HG03060 (cell line): ENCODE measurements around the gene ANKDD1B.
"Not testable (repeated sequence)": the region's sequence is repeated elsewhere in the genome, so short reads cannot be mapped to it uniquely, and the experiment has no call there.

Experiments used
- ATAC-seq: cut with Tn5 transposase; IDR thresholded peaks from one replicate; pipeline ENCODE4 v1.9.1; 2021; ENCODE audit warnings: low read depth, moderate number of reproducible peaks; ENCODE audit not compliant: unreplicated experiment

ANKDD1B gene

DNA sequence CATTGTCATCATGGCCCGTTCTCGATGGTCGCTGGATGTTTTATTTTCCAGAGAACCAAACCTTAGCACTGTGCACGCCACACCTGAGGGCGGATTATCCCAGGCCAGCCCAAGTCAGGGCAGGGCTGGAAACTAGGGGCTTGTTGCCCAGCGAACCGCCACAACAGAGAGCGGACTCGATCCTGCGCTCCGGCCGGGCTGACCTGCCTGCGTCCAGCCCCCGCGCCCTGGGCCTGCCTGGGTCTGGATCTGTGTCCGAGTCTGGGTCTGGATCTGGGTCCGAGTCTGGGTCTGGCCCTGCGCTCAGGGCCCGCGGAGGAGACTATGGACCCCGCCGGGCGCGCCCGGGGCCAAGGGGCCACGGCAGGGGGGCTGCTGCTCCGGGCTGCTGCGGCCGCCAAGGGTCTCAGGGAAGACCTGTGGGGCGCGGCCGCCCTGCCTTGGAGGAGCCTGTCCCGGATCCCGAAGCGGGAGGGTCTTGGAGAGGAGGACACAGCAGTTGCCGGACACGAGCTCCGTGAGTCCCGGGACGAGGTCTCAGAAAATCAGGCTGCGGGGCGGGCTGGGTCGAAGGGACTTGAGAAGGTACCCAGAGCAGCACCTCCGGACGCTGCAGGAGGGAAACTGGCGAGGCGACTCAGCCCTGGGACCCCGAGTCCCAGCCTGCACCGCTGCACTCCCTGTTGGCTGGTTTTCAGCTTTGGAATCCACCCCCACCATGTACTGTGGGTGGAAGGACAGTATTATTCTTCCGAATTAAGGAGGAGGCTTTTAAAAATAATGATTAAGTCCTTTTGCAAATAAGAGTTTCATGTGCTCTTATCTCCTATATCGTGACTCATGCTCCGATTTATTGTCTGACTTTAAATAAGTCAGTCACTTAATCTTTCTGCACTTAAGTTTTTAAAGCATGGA is at the start of gene ANKDD1B:
TSS of gene ANKDD1B (plus strand) at position 143 of the 915 bp plus-strand sequence. CDS start at position 325, 182 bp downstream.
- no peak for ATAC-seq

DNA sequence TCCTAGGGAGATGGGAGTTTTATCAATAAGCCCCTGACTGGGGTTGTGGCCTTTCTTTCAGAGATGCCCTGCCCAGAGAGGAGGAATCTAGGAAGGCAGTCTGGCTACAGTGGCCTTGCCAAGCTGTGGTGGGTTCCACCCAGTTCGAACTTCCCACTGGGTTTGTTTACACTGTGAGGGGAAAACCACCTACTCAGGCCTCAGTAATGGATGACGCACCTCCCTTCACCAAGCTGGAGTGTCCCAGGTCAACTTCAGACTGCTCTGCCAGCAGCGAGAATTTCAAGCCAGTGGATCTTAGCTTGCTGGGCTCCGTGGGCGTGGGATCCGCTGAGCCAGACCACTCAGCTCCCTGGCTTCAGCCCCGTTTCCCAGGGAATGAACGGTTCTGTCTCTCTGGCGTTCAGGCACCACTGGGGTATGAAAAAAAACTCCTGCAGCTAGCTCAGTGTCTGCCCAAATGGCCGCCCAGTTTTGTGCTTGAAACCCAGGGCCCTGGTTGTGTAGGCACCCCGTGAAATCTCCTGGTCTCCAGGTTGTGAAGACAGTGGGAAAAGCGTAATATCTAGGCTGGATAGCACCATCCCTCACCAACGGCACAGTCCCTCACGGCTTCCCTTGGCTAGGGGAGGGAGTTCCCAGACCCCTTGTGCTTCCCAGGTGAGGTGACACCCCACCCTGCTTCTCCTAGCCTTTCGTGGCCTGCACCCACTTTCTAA is 45.1 kb upstream of the ANKDD1B start:
- not testable (repeated sequence) for ATAC-seq

DNA sequence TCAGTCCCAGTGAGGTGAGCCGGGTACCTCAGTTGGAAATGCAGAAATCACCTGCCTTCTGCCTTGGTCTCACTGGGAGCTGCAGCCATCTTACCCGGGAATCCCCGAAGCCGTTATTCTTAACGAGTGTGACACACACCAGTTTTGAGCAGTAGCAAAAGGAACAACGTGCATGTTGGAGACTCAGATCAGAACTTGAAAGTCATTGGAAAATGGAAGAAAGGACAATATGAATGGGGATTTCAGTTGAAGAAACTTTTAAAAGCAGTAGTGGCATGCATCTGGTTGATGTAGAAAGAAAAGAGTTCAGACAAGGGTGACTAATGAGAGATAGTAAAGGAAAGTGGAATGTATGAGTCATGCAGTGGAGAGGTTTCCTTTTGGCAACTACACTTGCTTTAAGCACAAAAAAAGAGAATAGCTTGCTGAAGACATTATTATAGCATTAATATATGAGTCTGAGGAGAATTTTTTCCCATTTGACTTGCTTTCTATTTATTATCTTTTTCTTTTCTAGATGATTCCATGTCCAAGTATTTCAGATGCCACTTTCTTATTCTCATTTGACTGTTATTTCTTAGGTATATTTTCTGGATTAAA is 44.4 kb upstream of the ANKDD1B start:
- peak; percentile 85 for ATAC-seq

DNA sequence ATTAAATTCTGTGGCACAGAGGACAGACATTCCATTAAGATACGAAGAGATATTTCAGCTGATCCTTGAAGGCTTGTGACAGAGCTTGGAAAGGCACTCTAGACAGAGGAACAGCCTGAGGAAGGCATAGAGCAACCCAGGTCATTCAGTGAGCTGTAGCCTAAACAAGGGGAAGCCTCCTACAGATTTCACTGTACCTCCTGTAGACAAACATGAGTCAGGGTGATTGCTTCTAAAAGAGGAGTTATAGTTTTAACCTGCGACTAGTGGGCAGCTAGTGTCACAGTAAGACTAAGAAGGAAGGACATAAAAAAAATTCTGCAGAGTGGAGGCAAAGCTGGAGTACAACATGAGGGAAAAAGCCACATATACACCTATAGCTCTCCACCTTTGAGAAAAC is 43.5 kb upstream of the ANKDD1B start:
- ATAC-seq, result no peak

DNA sequence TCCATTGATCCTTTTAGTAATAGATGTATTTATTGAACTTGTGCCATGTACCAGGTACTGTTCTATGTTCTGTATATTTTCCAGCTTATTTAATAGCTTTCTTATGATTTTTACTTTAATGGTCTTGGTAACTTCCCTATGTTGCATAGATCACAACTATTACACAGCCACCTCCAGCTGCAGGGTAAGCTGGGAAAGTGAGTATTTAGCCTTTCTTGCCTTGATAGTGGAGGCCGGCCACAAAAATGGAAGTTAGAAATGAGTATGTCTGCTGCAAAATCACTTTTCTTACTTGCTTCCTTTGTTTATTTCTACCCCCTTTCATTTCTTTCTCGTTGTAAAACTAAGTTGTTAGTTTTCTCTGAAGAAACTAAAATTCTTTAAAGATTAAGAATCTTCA is 43.1 kb upstream of the ANKDD1B start:
- no peak for ATAC-seq

DNA sequence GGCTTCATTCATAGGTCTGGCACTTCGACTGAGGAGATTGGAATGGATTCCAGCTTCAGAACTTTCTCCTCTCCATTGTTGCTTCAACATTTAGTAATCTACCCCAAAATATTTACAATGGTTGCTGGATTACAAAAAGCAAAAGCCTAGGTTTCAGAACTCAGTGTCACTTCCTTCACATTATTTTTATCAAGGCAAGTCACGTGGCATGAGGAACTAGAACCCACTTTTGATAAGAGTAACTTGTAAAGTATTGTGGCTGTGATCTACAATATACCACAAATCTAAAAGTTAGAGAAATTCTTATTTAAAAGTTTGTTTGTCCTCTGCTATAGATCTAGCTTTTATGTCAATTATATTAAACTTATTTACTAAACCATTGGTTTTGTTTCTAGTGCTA is 39.7 kb upstream of the ANKDD1B start:
- ATAC-seq, result no peak

DNA sequence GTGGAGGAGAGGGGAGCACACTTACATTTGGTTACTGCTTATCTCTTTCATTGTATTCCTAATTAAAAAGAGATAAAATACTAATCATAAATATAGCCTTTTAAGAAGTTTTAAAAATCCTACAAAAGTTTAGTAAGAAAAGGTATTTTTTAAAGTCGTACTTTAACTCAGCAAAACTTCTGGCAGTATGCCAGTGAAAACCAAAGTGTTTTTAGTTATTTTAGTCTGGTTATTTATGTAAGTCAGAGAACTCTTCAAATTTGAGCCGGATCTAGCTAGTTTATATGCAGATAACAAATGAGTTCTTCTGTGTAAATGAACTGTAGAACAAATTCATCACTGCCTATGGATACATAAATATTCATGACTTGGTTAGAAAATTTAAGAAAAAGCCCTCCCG is 36.5 kb upstream of the ANKDD1B start:
- no peak for ATAC-seq

DNA sequence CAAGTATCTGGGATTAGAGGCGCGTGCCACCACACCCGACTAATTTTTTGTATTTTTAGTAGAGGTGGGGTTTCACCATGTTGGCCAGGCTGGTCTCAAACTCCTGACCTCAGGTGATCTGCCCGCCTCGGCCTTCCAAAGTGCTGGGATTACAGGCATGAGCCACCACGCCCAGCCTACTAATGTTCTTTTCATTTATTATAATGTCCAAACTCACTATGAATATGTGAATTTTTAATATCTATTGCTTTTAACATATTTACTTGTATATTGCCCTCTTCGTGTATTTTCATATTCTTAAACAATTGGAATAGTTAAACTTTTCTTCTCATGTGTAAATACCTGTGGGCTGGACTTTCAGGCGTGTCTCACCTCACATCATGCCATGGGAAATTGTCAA is 33.0 kb upstream of the ANKDD1B start:
- not testable (repeated sequence) for ATAC-seq

DNA sequence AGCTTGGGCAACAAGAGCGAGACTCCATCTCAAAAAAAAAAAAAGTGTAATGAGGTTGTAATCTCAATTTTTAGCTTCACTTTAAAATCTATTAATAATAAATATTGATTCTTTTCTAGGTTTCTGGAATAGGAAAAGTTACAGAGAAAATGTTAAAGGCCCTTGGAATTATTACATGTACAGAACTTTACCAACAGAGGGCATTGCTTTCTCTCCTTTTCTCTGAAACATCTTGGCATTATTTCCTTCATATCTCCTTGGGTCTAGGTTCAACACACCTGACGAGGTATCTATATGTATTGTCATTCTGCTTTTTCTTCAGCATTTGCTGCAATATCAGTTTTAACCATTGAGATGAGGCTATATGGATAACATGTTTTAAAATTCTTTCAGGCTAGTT is 26.6 kb upstream of the ANKDD1B start:
- no peak for ATAC-seq

DNA sequence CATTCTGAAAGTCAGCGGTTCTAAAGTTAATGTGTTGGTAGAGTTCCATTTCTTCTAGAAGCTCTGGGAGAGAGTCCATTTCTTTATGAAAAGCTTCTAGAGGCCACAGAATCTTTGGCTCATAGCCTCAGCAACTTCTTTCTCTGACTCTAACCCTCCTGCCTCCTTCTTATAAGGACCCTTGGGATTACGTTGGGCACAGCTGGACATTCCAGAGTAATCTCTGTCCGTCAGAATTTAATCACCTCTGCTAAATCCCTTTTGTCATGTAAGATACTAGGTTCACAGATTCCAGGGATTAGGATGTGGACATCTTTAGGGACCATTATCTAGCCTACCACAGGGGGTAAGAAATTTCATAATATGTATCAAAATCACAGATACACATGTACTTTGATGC is 22.6 kb upstream of the ANKDD1B start:
- ATAC-seq, result no peak

DNA sequence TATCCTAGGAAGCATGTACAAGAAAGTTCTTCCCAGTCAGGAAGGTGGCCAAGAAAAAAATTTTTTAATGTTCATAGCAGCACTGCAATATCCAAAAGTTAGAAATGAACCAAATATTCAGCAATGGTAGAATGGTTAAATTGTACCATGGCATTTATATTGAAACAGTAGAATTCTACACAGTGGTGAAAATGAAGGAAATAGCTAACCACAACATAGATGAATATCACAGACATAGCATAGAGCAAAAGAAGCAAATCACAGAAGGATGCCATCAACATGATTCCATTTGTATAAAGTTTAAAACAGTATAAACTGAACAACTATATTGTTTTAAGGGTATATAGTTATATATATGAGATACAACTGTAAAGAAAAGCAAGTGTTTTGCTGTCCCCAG is 10.7 kb upstream of the ANKDD1B start:
- ATAC-seq, result no peak

DNA sequence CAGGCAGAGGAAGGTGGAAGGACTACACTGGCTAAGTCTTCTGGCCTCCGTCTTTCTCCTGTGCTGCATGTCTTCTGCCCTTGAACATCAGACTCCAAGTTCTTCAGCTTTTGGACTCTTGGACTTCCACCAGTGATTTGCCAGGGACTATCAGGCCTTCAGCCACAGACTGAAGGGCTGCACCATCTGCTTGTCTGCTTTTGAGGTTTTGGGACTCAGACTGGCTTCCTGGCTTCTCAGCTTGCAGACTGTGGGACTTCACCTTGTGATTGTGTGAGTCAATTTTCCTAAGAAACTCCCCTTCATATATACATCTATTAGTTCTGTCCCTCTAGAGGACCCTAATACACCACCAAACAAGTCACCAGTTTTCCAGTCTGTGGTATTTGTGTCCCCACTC is 9.7 kb upstream of the ANKDD1B start:
- no peak for ATAC-seq

DNA sequence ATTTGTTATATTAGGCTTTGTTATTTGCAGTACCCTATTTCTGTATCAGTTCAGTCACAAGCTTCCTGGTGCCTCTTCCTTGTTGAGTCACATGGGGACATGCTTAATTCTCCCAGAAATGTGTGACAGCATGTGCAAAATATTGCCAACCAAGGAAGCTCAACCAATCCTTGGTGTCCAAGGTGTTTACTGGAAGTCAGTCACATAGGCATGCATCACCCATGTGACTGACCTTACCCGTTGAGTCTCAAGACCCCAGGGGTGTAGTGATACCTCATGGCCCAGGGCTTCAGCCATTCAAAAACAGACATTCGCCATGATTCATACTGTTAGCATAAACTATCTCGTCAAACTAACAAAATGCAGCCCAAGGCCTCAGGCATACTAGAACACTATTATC is 9.3 kb upstream of the ANKDD1B start:
- no peak for ATAC-seq

DNA sequence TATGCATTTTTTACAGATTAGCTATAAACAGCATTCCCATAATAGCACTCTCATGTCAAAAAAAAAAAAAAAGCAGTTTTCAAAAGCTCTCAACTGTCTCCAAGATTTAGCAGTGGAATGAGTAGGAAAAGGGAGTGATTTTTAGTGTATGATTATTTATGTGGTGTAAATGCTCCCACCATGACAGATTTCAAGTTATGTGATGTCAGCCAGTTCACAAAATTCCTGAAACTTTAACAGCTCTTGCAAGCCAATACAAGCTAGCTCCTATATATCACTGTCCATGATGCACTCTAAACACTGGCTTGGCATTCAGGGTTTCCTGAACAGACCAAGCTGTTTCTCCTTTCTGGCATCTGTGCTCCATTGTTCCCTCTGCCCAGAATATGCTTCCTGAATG is 7.9 kb upstream of the ANKDD1B start:
- no peak for ATAC-seq

DNA sequence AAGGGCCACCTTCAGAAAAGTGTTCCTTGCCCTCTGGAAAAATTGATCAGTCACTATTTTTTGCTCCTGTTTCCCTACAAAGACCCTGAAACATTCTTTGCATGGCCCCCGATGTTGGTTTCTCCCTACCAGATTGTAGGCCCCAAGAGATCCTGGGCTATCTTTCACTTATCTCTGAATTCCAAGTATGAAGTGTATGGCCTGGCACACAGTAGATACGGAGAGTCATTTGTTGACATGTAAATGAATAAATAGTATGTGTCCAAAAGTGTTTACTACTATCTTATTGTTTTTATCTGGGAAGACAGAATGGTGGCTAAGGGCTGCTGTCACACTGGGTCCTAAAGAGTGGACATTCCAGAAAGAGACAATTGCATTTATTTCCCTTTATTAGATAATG is 7.4 kb upstream of the ANKDD1B start:
- ATAC-seq, result no peak

DNA sequence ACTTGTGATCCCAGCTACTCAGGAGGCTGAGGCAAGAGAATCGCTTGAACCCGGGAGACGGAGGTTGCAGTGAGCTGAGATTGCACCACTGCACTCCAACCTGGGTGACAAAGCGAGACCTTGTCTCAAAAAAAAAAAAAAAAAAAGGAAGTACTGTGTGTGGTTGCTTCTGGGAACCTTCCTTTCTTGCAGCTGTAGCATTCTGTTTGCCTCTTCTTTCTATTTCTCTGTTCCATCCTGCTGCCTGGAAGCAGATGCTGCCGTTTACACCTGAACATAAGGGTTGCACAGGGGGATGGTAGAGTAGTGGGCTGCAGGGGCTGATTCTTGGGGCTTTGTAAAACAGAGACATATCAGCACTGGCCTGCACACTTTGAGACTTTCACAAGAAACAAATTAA is 3.9 kb upstream of the ANKDD1B start:
- not testable (repeated sequence) for ATAC-seq

DNA sequence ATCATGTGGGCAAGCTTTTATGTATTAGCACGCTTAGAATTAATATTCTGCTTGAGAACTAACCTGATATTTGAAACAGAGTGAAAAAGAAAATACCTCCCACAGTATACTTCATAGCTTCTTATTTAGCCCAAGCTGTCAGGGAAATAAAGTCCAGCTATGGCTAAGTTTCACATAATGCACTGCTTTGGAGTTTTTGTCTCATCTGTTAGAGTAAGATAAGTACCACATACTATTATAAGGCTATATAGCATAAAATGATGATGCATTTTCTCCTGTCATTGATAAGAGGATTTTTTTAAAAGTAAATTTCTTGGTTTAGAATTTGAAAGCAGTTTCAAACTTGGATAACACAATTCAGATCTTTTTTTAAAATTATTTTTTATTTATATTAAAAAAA is 2.4 kb upstream of the ANKDD1B start:
- no peak for ATAC-seq

DNA sequence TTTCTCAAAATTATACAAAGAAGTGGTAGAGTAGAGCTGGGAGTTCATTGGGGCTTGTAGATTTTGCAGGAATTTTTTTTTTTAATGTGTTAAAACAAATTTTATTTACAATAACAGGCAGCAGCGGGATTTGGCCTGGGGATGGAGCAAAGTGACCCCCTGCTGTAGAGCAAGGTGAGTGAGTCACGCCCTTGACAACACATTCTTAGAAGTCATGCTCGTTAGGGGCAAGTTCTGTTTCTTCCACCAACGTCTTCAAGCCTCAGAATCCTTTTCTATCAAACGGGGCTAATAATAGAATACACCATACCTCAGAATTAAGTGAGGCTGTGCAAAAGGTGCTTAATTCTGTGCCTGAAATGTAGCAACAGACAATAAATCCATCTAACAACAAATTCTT is 1.1 kb upstream of the ANKDD1B start:
- no peak for ATAC-seq

DNA sequence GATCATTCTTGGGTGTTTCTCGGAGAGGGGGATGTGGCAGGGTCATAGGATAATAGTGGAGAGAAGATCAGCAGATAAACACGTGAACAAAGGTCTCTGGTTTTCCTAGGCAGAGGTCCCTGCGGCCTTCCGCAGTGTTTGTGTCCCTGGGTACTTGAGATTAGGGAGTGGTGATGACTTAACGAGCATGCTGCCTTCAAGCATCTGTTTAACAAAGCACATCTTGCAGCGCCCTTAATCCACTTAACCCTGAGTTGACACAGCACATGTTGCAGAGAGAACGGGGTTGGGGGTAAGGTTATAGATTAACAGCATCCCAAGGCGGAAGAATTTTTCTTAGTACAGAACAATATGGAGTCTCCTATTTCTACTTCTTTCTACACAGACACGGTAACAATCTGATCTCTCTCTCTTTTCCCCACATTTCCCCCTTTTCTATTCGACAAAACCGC is 368 bp upstream of the ANKDD1B start:
- ATAC-seq, result not testable (repeated sequence)

DNA sequence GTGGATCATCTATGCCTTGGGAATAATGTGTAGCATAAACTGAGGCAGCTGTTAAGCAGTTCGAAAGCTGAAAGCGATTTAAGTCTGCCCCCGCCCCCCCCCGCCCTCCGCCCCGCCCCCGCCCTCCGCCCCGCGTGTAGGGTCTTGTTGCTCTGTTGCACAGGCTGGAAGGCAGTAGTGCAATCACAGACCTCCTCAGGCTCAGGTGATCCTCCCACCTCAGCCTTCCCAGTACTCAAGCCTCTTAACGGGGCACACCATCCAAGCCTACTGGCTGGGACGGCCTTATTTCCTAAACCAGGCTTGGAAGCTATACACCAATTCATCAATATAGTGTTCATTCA is 945 bp downstream of the ANKDD1B start:
- ATAC-seq, result no peak

DNA sequence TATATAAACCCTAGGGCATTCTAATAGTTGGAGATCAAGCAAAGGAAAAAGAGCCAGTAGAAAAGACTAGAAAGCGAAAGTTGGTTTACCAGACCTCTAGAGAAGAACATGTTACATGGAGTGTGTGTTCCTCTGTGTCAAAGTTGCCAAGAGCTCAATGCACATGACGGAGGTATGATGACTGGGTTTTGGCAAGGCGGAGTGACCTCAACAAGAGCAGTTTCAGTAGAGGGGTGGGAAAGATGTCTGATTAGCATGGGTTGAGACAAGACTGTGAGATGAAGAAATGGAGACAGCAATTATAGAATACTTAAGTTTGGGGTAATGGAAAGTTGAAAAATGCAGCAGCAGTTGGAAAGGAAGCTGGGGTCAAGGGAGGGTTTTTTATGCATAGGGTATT is 1.6 kb downstream of the ANKDD1B start:
- no peak for ATAC-seq
